NB4 (cell line): Measurements from ENCODE around the gene SLC39A13.

Source experiments
- DNase-seq: peaks from one replicate; pipeline ENCODE4 v3.0.0; 2010; ENCODE audit warnings: low read depth
- H3K4me3 ChIP-seq: one replicate; pipeline ENCODE4 v1.5.1; 2011; ENCODE audit warnings: mild to moderate bottlenecking, low read depth, low read length, moderate library complexity
- MYC ChIP-seq: IDR thresholded peaks from 2 replicates; pipeline ENCODE4 v1.6.1; 2011; ENCODE audit warnings: low read depth, low read length
- POLR2A ChIP-seq: IDR thresholded peaks from 2 replicates; pipeline ENCODE4 v1.6.1; 2011; ENCODE audit warnings: mild to moderate bottlenecking; ENCODE audit not compliant: insufficient read length; ENCODE audit errors: extremely low read depth
- TF ChIP-seq, protein P1 (sequence below): IDR thresholded peaks from 2 replicates; pipeline ENCODE4 v1.6.1; 2011; ENCODE audit warnings: low read depth, low read length
- TF ChIP-seq, protein P2 (sequence below): IDR thresholded peaks from one replicate; pipeline ENCODE4 v1.5.1; 2012; ENCODE audit warnings: low read depth, low read length

Gene SLC39A13

DNA sequence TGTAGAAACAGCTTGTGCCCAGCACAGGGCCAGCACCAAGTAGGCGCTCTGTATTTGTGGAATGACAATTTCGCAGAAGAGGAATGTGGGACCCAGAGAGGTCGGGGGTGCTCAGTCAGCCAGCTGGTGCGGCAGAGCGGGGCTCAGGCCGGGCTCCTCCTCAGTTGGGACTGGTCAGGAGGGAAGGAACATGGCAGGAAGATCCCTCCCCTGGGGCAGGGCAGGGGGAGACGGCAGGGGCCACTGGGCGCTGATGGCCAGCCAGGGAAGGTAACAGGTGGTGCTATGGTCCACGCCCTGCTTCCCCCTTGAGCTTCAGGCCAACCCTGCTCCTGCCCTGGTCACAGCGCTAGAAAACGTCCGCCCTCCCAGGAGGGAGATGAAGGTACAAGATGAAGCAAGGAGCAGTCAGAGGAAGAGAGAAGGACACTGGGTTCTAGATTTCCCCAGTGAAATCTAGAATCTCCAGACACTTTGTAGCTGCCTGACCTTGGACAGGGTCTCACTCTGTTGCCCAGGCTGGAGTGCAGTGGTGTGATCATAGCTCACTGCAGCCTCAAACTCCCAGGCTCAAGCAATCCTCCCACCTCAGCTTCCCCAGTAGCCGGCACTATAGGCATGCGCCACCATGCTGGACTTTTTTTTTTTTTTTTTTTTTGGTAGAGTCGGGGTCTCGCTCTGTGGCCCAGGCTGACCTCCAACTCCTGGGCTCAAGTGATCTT is 16.5 kb upstream of the SLC39A13 start:
- DNase-seq, result no peak
- TF ChIP-seq MYC, result no peak
- TF ChIP-seq, protein P1, sequence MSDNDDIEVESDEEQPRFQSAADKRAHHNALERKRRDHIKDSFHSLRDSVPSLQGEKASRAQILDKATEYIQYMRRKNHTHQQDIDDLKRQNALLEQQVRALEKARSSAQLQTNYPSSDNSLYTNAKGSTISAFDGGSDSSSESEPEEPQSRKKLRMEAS, result no peak
- TF ChIP-seq, protein P2, sequence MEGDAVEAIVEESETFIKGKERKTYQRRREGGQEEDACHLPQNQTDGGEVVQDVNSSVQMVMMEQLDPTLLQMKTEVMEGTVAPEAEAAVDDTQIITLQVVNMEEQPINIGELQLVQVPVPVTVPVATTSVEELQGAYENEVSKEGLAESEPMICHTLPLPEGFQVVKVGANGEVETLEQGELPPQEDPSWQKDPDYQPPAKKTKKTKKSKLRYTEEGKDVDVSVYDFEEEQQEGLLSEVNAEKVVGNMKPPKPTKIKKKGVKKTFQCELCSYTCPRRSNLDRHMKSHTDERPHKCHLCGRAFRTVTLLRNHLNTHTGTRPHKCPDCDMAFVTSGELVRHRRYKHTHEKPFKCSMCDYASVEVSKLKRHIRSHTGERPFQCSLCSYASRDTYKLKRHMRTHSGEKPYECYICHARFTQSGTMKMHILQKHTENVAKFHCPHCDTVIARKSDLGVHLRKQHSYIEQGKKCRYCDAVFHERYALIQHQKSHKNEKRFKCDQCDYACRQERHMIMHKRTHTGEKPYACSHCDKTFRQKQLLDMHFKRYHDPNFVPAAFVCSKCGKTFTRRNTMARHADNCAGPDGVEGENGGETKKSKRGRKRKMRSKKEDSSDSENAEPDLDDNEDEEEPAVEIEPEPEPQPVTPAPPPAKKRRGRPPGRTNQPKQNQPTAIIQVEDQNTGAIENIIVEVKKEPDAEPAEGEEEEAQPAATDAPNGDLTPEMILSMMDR, result no peak
- TF ChIP-seq POLR2A, result no peak
- H3K4me3 ChIP-seq, result no peak overlapping the region

DNA sequence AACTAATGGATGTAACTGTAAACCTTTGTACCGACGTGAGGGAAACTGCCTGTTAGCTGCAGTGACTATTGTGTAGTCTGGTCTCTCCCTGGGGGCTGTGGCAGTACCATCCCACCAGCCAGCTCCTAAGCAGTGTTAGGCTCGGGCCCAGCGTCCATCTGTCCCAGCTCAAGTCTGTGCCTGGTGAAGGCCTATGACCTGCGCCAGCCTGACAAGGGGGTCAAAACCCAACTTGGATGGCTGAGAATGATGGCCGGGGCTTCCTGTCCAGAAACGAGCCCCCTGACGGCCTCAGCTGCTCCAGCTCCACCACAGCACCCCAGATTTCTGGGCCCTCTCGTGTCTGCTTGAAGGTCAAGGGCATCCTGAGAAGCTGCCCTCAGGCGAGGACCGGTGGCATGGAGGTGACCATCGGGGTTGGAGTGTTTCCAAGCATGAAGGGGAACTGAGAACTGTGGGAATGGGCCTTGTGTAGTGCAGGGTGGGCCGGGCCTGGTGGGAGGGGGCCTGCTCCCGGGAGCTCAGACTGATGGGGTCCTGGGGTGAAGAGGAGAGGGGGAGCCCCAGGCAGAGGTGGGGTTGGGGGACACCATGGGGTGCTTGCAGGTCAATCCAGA is 15.7 kb upstream of the SLC39A13 start:
- DNase-seq, result peak; percentile 67
- no peak overlapping the region for H3K4me3 ChIP-seq
- TF ChIP-seq POLR2A (no peak), MYC (no peak)
- TF ChIP-seq, protein P2, result no peak
- TF ChIP-seq, protein P1, result no peak

DNA sequence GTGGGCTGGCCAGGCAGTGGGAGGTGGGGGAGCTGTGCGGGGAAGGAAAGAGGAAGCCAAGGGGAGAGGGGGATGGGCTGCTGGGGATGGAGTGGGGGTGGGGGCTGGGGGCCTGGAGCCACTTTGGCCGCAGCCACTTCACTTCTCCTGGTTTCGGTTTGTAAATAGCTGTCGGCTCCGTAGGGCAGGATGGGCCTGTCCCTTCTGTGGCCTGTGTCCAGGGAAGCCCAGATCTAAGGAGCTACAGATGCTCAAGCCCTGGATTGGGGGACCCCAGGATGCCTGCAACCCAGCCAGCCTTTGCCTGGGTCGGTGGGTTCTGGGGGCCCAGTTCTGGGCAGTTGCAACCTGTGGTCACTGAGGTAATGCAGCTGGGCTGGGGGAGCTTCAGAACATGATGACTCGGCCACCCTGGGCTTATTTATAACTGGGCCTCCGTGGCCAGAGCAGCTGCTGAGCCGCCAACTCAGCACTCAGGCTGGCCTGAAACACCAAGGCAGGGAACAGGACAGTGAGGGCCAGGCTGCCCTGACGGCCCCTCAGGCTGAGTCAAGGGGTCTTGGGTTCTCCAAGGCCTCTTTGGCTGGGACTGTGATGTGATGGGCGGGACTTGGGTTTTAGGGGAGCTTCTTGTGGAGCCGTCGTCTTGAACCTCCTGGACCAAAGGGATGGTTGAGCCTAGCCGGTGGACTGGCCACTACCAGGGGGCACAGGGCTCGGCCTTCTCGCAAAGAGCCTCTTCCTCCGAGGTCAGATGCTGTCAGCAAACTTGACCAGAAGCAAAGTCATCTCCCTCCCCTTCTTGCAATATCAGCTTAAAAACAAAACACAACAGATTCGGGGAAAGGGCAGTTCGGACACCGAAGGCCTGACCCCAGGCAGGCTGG is 15.0 kb upstream of the SLC39A13 start:
- DNase-seq, result peak; percentile 87
- TF ChIP-seq MYC (no peak), POLR2A (no peak)
- TF ChIP-seq, protein P2, result no peak
- TF ChIP-seq, protein P1, result no peak
- peak overlapping the region; percentile 42 for H3K4me3 ChIP-seq

DNA sequence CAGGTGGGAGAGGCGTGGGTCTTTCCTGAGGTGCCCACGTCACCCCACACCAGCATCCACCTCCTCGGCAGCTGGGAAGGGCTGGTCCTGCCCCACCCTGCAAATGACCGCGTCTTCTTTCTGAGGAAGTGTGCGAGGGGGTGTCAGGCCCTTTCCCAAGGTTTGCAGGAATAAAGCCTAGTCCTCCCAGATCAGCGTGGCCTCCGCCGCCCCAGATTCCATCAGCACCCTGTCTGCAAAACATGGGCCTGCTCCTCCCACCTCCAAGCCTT is 14.4 kb upstream of the SLC39A13 start:
- no peak for TF ChIP-seq POLR2A
- TF ChIP-seq, protein P2, result no peak
- DNase-seq, result no peak
- no peak overlapping the region for H3K4me3 ChIP-seq

DNA sequence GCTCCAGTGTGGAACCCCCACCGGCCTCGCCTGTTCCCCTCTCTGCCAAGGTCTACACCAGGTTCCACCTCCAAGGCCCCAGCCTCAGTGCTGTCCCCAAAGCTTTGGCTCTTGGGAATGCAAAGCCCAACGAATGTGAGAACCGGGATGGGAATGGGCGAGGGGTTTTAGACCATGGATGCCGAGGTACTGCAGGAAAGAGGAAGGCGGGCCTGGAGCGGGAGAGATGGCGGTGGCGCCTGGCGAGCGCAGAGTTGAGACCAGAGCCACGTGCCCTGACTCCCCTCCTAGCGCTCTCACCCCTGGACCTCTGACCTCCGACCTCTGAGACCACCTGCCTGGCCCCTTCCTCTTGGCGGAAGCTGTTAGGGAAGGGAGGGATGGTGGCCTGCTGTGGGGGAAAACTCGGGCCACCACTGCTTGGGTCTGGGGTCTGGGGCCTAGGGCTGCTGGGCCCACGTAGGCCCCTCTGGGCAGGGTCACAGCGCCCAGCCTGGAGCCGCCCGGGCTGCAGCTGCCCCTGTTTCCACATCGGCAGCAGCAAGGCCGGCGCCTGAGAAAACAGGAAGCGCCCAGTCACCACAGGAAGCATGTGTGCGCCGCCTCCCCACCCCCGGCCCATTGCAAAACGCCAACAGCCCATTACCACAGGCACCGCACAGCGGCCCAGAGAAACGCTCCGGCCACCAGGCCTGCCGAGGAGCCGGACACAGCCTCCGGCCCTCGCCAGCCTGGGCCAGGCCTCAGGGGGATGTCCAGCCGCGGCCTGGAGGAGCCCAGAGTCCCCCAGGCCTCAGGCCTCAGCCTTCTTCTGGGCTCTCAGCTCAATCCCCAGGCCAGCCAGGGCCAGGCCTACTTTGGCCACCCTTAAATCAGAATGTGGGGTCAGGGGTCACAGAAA is 13.8 kb upstream of the SLC39A13 start:
- TF ChIP-seq MYC, result peak; percentile 95
- TF ChIP-seq, protein P2, result no peak
- TF ChIP-seq POLR2A, result peak; percentile 40
- TF ChIP-seq, protein P1, result peak; percentile 85
- H3K4me3 ChIP-seq, result peak overlapping the region; percentile 49
- peak; percentile 95 for DNase-seq
